A549 (cell line): ENCODE data around the gene LOXL3. TPM values are rescaled to one million over a fixed set of nuclear protein-coding genes. Genes with fewer than 3 reads are reported as not detected.

ENCODE experiments used
- ATAC-seq, 2 experiments: fragments of 200-7000 bp in 1 of 2; fragments of >200 bp in 1 of 2; cut with Nextera tagmentation in 1 of 2; cut with Tn5 transposase in 1 of 2; 3 replicates each; pipeline versions ENCODE4 v1.8.0 to v1.9.1; 2018 to 2020; ENCODE audit warnings: mild to moderate bottlenecking in 1 of 2, moderate library complexity in 1 of 2
- CTCF ChIA-PET: fragments of 300-600 bp; sonication (Branson Sonifier 250); formaldehyde crosslinking; extraction: SDS; loops from one replicate; lab custom pipeline; 2021; ENCODE audit warnings: antibody characterized with exemption, inconsistent platforms; lab: Yijun Ruan, JAX
- POLR2A ChIA-PET: fragments of 350-600 bp; formaldehyde crosslinking; extraction: SDS; loops from one replicate; lab custom pipeline; 2021; ENCODE audit warnings: antibody characterized with exemption, inconsistent platforms; lab: Yijun Ruan, JAX
- DNase-seq, 2 experiments: peaks; one replicate each; pipeline versions ENCODE4 v3.0.0 to v3.0.0-alpha.2; 2011 to 2016; ENCODE audit warnings: low read depth in 1 of 2, low spot score in 1 of 2
- FAIRE-seq: peaks from 2 replicates; lab custom pipeline; 2011; peaks lifted over from hg19 to GRCh38; lab: Jason Lieb, UNC
- H3K27ac ChIP-seq, 2 experiments: fragments of >200 bp; sonication (Bioruptor Twin); formaldehyde crosslinking; 3 replicates each; pipeline ENCODE4 v1.5.1; 2016 to 2017
- H3K4me1 ChIP-seq: fragments of >200 bp; sonication (Bioruptor Twin); formaldehyde crosslinking; 3 replicates; pipeline ENCODE4 v1.6.1; 2016
- H3K4me2 ChIP-seq: fragments of >200 bp; sonication (Bioruptor Twin); formaldehyde crosslinking; 3 replicates; pipeline ENCODE4 v1.6.1; 2016
- H3K4me3 ChIP-seq: fragments of >200 bp; sonication (Bioruptor Twin); formaldehyde crosslinking; 3 replicates; pipeline ENCODE4 v1.5.1; 2016
- H3K9me3 ChIP-seq: fragments of >200 bp; sonication (Bioruptor Twin); formaldehyde crosslinking; 3 replicates; pipeline ENCODE4 v1.6.1; 2016
- BHLHE40 ChIP-seq: IDR thresholded peaks from 2 replicates; pipeline ENCODE4 v1.6.1; 2012; ENCODE audit warnings: low read depth, low read length, inconsistent platforms
- CHD4 ChIP-seq: fragments of 200-600 bp; sonication (generic); IDR thresholded peaks from 2 replicates; pipeline ENCODE4 v1.6.1; 2016; ENCODE audit warnings: antibody characterized with exemption, mild to moderate bottlenecking, borderline replicate concordance
- FOSL2 ChIP-seq, 2 experiments: fragments of 450-650 bp in 1 of 2; fragments of >200 bp in 1 of 2; sonication (Bioruptor Twin) in 1 of 2; formaldehyde crosslinking; IDR thresholded peaks; 2 replicates each; pipeline versions ENCODE4 v1.5.0 to v1.6.1; 2016 to 2020; ENCODE audit warnings: mild to moderate bottlenecking in 1 of 2, moderate library complexity in 1 of 2
- FOXS1 ChIP-seq: fragments of 250-450 bp; sonication (Bioruptor Pico); IDR thresholded peaks from 2 replicates; pipeline ENCODE4 v1.5.0; 2020; ENCODE audit warnings: mild to moderate bottlenecking, moderate library complexity
- HDAC2 ChIP-seq: fragments of 200-600 bp; sonication (generic); IDR thresholded peaks from 2 replicates; pipeline ENCODE4 v1.6.1; 2016
- HOXA7 ChIP-seq: fragments of 250-450 bp; sonication (Bioruptor Pico); IDR thresholded peaks from 2 replicates; pipeline ENCODE4 v1.5.0; 2020; ENCODE audit warnings: mild to moderate bottlenecking, moderate library complexity
- JUN ChIP-seq, 2 experiments: fragments of >200 bp; sonication (Bioruptor Twin); formaldehyde crosslinking; IDR thresholded peaks; 2 replicates in 1 of 2; 3 replicates in 1 of 2; pipeline ENCODE4 v1.6.1; 2016 to 2017
- KDM1A ChIP-seq: fragments of 200-600 bp; sonication (generic); IDR thresholded peaks from 2 replicates; pipeline ENCODE4 v1.6.1; 2016; ENCODE audit warnings: low read depth, mild to moderate bottlenecking
- KDM5A ChIP-seq: fragments of 200-600 bp; sonication (generic); IDR thresholded peaks from 2 replicates; pipeline ENCODE4 v1.6.1; 2016; ENCODE audit warnings: antibody characterized with exemption, mild to moderate bottlenecking
- MAZ ChIP-seq: fragments of 150-350 bp; IDR thresholded peaks from 2 replicates; pipeline ENCODE4 v1.6.1; 2014; ENCODE audit warnings: antibody characterized with exemption, low read depth, low read length, borderline replicate concordance
- MYC ChIP-seq: IDR thresholded peaks from 2 replicates; pipeline ENCODE4 v1.6.1; 2012; ENCODE audit warnings: mild to moderate bottlenecking, inconsistent platforms, low read length, improper control_type of control experiment, borderline replicate concordance
- NFE2L2 ChIP-seq: fragments of 150-350 bp; conservative IDR thresholded peaks from 2 replicates; pipeline ENCODE4 v1.6.1; 2014; ENCODE audit warnings: low read length
- PHF8 ChIP-seq: fragments of 200-600 bp; sonication (generic); IDR thresholded peaks from 2 replicates; pipeline ENCODE4 v1.6.1; 2016; ENCODE audit warnings: low read depth, mild to moderate bottlenecking, antibody characterized with exemption, moderate library complexity, borderline replicate concordance
- POLR2AphosphoS2 ChIP-seq: conservative IDR thresholded peaks from 2 replicates; pipeline ENCODE4 v1.6.1; 2012; ENCODE audit warnings: low read length, improper control_type of control experiment, inconsistent platforms
- RAD21 ChIP-seq, 2 experiments: fragments of >200 bp in 1 of 2; sonication (Bioruptor Twin) in 1 of 2; formaldehyde crosslinking in 1 of 2; IDR thresholded peaks in 1 of 2; conservative IDR thresholded peaks in 1 of 2; 2 replicates in 1 of 2; 3 replicates in 1 of 2; pipeline ENCODE4 v1.6.1; 2012 to 2018; ENCODE audit warnings: inconsistent platforms in 1 of 2
- RARB ChIP-seq: fragments of 250-450 bp; sonication (Bioruptor Pico); IDR thresholded peaks from 2 replicates; pipeline ENCODE4 v1.8.0; 2021; ENCODE audit warnings: mild to moderate bottlenecking, moderate library complexity
- RCOR1 ChIP-seq: fragments of 150-350 bp; IDR thresholded peaks from 2 replicates; pipeline ENCODE4 v1.6.1; 2014; ENCODE audit warnings: antibody characterized with exemption, low read length, low read depth
- RFX5 ChIP-seq: fragments of 450-650 bp; IDR thresholded peaks from 2 replicates; pipeline ENCODE4 v1.7.1; 2014; ENCODE audit warnings: antibody characterized with exemption, mild to moderate bottlenecking, moderate library complexity
- SMC3 ChIP-seq: fragments of >200 bp; sonication (Bioruptor Twin); formaldehyde crosslinking; IDR thresholded peaks from 3 replicates; pipeline ENCODE4 v1.6.1; 2018; ENCODE audit warnings: inconsistent platforms
- TFCP2L1 ChIP-seq: fragments of 250-450 bp; sonication (Bioruptor Pico); IDR thresholded peaks from 2 replicates; pipeline ENCODE4 v1.5.0; 2021; ENCODE audit warnings: mild to moderate bottlenecking
- TP53 ChIP-seq: fragments of 250-450 bp; sonication (Bioruptor Pico); IDR thresholded peaks from 2 replicates; pipeline ENCODE4 v1.5.0; 2021; ENCODE audit warnings: mild to moderate bottlenecking, moderate library complexity
- ZC3H11A ChIP-seq: fragments of 450-650 bp; IDR thresholded peaks from 2 replicates; pipeline ENCODE4 v1.6.1; 2014; ENCODE audit warnings: antibody characterized with exemption, mild to moderate bottlenecking
- WGBS: methylation state at CpG from one replicate; pipeline ENCODE4 v1.1.6; 2017; ENCODE audit errors: missing lambda C conversion rate; 5-methylcytosine and 5-hydroxymethylcytosine counted together
- polyA plus RNA-seq, 4 experiments: library from polyadenylated mRNA; depleted of rRNA in 3 of 4; stranded (reverse); fragments of >200 nt; fragmentation: RNase III in 1 of 4; extraction: RNeasy Plus Mini Kit Qiagen cat#74134 plus additional on column Dnase treatment in 1 of 4; gene quantifications; 2 replicates in 3 of 4; 3 replicates in 1 of 4; pipeline ENCODE4 v1.2.3, GENCODE V29; 2011 to 2017
- TF ChIP-seq, protein P1 (sequence below): fragments of 250-450 bp; sonication (Bioruptor Pico); IDR thresholded peaks from 2 replicates; pipeline ENCODE4 v1.5.0; 2020; ENCODE audit warnings: low read depth, mild to moderate bottlenecking, moderate library complexity
- TF ChIP-seq, protein P2 (sequence below): fragments of 450-650 bp; IDR thresholded peaks from 2 replicates; pipeline ENCODE4 v1.6.1; 2014; ENCODE audit warnings: antibody characterized with exemption
- TF ChIP-seq, protein P3 (sequence below): fragments of >200 bp; sonication (Bioruptor Twin); formaldehyde crosslinking; IDR thresholded peaks from 3 replicates; pipeline ENCODE4 v1.6.1; 2016

Gene LOXL3
- polyA plus RNA-seq, 2 of the 4 experiments (the other 2 are of a cell fraction): 0.27 to 0.30 TPM

DNA sequence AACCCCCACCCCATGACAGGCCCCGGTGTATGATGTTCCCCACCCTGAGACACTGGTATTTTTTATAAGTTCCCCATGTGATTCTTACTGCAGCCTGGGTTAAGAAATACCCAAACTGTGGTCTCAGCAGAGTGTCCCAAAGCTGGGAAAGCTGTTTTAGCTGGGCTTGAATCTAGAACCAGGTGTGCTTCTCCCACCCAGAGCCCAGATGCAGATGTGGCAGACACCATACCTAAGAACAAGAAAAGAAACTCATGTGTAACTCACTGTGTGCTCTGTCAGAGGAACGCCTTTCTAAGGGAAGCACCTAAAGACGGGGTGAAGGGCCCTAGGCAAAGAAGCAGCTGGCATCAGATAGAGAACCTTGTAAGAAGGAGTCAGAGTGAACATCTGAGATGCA lies 24.7 kb upstream of the LOXL3 start:
- TF ChIP-seq BHLHE40 (no peak), MAZ (no peak), ZC3H11A (no peak), JUN (IDR thresholded peaks at IDR 0.05) (no peak), HDAC2 (no peak), MYC (no peak)
- TF ChIP-seq, protein P1, sequence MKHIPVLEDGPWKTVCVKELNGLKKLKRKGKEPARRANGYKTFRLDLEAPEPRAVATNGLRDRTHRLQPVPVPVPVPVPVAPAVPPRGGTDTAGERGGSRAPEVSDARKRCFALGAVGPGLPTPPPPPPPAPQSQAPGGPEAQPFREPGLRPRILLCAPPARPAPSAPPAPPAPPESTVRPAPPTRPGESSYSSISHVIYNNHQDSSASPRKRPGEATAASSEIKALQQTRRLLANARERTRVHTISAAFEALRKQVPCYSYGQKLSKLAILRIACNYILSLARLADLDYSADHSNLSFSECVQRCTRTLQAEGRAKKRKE (CRISPR knock-in tag): no peak
- ChIA-PET CTCF (interaction anchor here (0.6 to 17.2 kb wide), 4 partner anchors 7 to 112 kb away, joined by 3 to 181 read pairs (median 4); no protein-coding TSS in a partner anchor), POLR2A (no interaction called here)
- Histone ChIP-seq H3K9me3 (no peaks in the 10 kb centered on the region), H3K27ac (no peak overlapping the region), H3K4me2 (no peak overlapping the region), H3K4me1 (peaks cover 3% of the 10 kb centered on the region), H3K4me3 (no peak overlapping the region)
- WGBS: 82% methylated on average over 3 of the region's 3 CpGs
- FAIRE-seq (no peak), DNase-seq (no peak), ATAC-seq (no peak)

GRCh38 chr2:74577448-74577847 lies 23.7 kb upstream of the LOXL3 start:
- H3K27ac ChIP-seq: no peak overlapping the region
- no peak overlapping the region for H3K4me3 ChIP-seq
- ChIA-PET POLR2A (no interaction called here), CTCF (interaction anchor here (1.2 to 17.2 kb wide), 4 partner anchors 8 to 94 kb away, joined by 3 to 181 read pairs (median 6); partner anchors contain the start of genes CCDC142 and TTC31)
- no peak for DNase-seq
- TF ChIP-seq RFX5: no peak
- no peak for TF ChIP-seq TFCP2L1
- no peak for TF ChIP-seq BHLHE40
- TF ChIP-seq, protein P1 (CRISPR knock-in tag): no peak
- no peak for TF ChIP-seq FOXS1 (CRISPR knock-in tag)
- 51% methylated on average over 2 of the region's 2 CpGs for WGBS
- H3K9me3 ChIP-seq: no peaks in the 10 kb centered on the region
- no peaks in the 10 kb centered on the region for H3K4me1 ChIP-seq
- no peak for ATAC-seq
- H3K4me2 ChIP-seq: no peak overlapping the region
- FAIRE-seq: no peak

- FAIRE-seq (no peak), ATAC-seq (no peak)
- Histone ChIP-seq H3K27ac (no peak overlapping the region), H3K4me1 (no peaks in the 10 kb centered on the region), H3K4me2 (no peak overlapping the region), H3K9me3 (no peaks in the 10 kb centered on the region), H3K4me3 (no peak overlapping the region)
- 7% methylated on average over 1 of the region's 1 CpG for WGBS
- ChIA-PET POLR2A (no interaction called here), CTCF (interaction anchor here (1.2 to 17.2 kb wide), 4 partner anchors 8 to 94 kb away, joined by 3 to 181 read pairs (median 6); partner anchors contain the start of genes CCDC142 and TTC31)
- TF ChIP-seq BHLHE40: no peak
- TF ChIP-seq TFCP2L1: no peak
- no peak for TF ChIP-seq RARB (CRISPR knock-in tag)
- no peak for TF ChIP-seq HOXA7 (CRISPR knock-in tag)
- no peak for TF ChIP-seq PHF8
- TF ChIP-seq RCOR1: no peak
- TF ChIP-seq CHD4: no peak
- TF ChIP-seq POLR2AphosphoS2: no peak
- TF ChIP-seq NFE2L2: no peak
- TF ChIP-seq MAZ: no peak
- no peak for TF ChIP-seq TP53 (CRISPR knock-in tag)
- no peak for TF ChIP-seq RAD21 (conservative IDR thresholded peaks at IDR 0.05 in 1 of 2, IDR thresholded peaks at IDR 0.05 in 1 of 2)
- TF ChIP-seq FOSL2 (IDR thresholded peaks at IDR 0.05): no peak
- no peak for TF ChIP-seq FOSL2 (CRISPR knock-in tag; IDR thresholded peaks at IDR 0.05)
- TF ChIP-seq HDAC2: no peak
- TF ChIP-seq SMC3: no peak
- no peak for TF ChIP-seq KDM1A
- TF ChIP-seq, protein P2, sequence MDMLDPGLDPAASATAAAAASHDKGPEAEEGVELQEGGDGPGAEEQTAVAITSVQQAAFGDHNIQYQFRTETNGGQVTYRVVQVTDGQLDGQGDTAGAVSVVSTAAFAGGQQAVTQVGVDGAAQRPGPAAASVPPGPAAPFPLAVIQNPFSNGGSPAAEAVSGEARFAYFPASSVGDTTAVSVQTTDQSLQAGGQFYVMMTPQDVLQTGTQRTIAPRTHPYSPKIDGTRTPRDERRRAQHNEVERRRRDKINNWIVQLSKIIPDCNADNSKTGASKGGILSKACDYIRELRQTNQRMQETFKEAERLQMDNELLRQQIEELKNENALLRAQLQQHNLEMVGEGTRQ: no peak
- TF ChIP-seq, protein P3, sequence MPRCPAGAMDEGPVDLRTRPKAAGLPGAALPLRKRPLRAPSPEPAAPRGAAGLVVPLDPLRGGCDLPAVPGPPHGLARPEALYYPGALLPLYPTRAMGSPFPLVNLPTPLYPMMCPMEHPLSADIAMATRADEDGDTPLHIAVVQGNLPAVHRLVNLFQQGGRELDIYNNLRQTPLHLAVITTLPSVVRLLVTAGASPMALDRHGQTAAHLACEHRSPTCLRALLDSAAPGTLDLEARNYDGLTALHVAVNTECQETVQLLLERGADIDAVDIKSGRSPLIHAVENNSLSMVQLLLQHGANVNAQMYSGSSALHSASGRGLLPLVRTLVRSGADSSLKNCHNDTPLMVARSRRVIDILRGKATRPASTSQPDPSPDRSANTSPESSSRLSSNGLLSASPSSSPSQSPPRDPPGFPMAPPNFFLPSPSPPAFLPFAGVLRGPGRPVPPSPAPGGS: no peak
- no peak for TF ChIP-seq KDM5A
- TF ChIP-seq, all 56 proteins: peak for 0
- no peak for DNase-seq
Observed at GRCh38 chr2:74576863-74577229, 23.1 kb upstream of the LOXL3 start.
